VCaP (cell line): ENCODE measurements around the gene B4GALNT3.

Experiments used
- H3K27ac ChIP-seq: fragments of 450-650 bp; 2 replicates; pipeline ENCODE4 v1.5.1; 2017
- CTCF ChIP-seq: fragments of 450-650 bp; conservative IDR thresholded peaks from 2 replicates; pipeline ENCODE4 v1.5.1; 2017; ENCODE audit warnings: mild to moderate bottlenecking, moderate library complexity

Gene B4GALNT3

GRCh38 chr12:569091-569676 is 109.4 kb downstream of the B4GALNT3 start:
- no peak for TF ChIP-seq CTCF
- H3K27ac ChIP-seq: peak overlapping the region; percentile 53; the same call in 1 of the 2 replicates

DNA sequence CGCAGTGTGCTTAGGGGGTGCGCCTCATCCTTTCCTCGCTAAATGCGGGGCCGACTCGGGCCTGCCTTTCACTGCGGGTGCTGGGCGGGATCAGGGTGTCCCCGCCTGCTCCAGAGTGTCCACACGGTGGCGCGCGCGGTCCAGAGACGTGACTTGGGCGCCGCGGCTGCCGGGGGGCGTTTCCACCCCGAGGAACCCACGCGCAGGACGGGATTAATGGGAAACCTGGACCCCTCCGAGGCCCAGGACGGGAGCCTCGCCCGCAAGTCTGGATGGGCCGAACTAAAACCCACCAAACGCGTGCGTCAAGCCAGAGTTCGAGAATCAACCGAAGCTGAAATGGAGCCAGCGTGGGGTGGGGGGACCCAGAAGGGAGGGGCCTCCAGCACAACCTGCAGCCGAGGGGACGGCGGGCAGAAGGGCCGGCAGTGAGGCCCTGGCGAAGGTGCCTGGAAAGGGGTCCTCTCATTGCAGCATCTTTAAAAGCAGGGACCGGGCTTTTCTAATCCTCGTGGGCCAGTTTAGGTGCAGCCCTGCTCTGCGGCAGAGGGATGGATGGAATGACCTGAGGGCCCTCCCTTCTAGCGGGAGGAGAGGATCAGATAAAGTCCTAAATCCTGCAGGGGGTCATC is 110.2 kb downstream of the B4GALNT3 start:
- peak overlapping the region; percentile 53; the same call in 1 of the 2 replicates for H3K27ac ChIP-seq
- peak; percentile 98 for TF ChIP-seq CTCF

DNA sequence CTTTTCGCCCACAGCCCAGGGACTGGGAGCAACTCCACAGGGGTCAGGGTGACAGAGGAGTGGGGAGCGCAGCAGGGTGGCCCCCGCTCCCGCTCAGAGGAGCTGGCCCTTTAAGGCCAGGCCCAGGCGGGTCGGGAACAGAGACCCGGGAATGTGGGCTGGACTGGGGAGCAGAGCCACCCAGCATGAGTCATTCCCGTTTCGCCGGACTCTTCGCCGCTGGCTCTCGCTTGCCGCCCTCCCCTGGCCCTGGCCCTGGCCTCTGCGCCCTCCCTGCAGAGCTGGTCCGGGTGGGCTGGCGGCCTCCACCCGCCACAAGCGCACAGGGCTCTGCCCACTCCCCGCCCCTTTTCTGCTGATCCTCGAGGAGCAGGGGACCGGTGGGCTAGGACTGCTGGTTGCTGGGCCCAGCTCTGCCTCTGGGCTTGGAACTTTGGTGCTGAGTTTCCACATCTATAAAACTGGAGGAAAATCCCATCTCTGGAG is 110.7 kb downstream of the B4GALNT3 start:
- H3K27ac ChIP-seq: peak overlapping the region; percentile 53; the same call in 1 of the 2 replicates
- no peak for TF ChIP-seq CTCF

- TF ChIP-seq CTCF: no peak
- peak overlapping the region; percentile 53 for H3K27ac ChIP-seq
Observed at GRCh38 chr12:570921-571794, 111.4 kb downstream of the B4GALNT3 start.

- H3K27ac ChIP-seq: peak overlapping the region; percentile 53
- TF ChIP-seq CTCF: no peak
Observed at GRCh38 chr12:571795-572531, 112.2 kb downstream of the B4GALNT3 start.

- TF ChIP-seq CTCF: no peak
Observed at GRCh38 chr12:572532-572899, 112.8 kb downstream of the B4GALNT3 start.

More at GRCh38 chr12:572532-572899, 112.8 kb downstream of the B4GALNT3 start:
- H3K27ac ChIP-seq: no peak overlapping the region
